ENCODE results near the gene ITGB3. TPM values are rescaled to one million over a fixed set of nuclear protein-coding genes. Genes with fewer than 3 reads are reported as not detected.

ITGB3 gene
- total RNA-seq, 1 experiment from 2014 or later: not detected

- Histone ChIP-seq H3K36me3 (ENCODE audit: control insufficient read depth in 1 of 2, insufficient read depth in 2 of 2, low read length in 2 of 2) (no peaks in the 10 kb centered on the region), H3K4me3 (replicated peaks in 1 of 2; ENCODE audit: low read depth in 1 of 2, low read length in 2 of 2) (no peak overlapping the region), H3K27me3 (ENCODE audit: insufficient read depth, low read length) (no peaks in the 10 kb centered on the region), H3K9me2 (ENCODE audit: insufficient read depth) (no peaks in the 10 kb centered on the region), H3K27ac (ENCODE audit: low read depth, low read length) (no peak overlapping the region), H4K20me1 (ENCODE audit: insufficient read depth) (no peaks in the 10 kb centered on the region), H3K4me1 (ENCODE audit: control insufficient read depth in 1 of 2, insufficient read depth in 2 of 2, low read length in 2 of 2) (peaks cover 9 to 12% of the 10 kb centered on the region in 2 experiments), H3K4me2 (ENCODE audit: low read length) (no peak overlapping the region), H2AFZ (ENCODE audit: low read depth, low read length, poor library complexity, severe bottlenecking) (no peak overlapping the region), H3K9me3 (ENCODE audit: control insufficient read depth in 1 of 2, insufficient read depth in 1 of 2, low read depth in 1 of 2, low read length in 2 of 2) (no peaks in the 10 kb centered on the region), H3K9ac (ENCODE audit: low read length) (no peak overlapping the region), H3K79me2 (ENCODE audit: insufficient read depth, low read length) (no peaks in the 10 kb centered on the region)
- ChIA-PET RAD21 (ENCODE audit: low non-redundant PET in 1 of 2, low total read pairs in 2 of 2, uncharacterized antibody in 2 of 2, unreplicated experiment in 2 of 2) (no interaction called here), CTCF (interaction anchor here (1.0 kb wide), 1 partner anchor 14 kb away, joined by 3 read pairs; no protein-coding TSS in a partner anchor), POLR2A (no interaction called here)
- DNase-seq (ENCODE audit: low read depth, low spot score): no peak
- TF ChIP-seq POLR2AphosphoS5 (IDR thresholded peaks at IDR 0.05; ENCODE audit: low read depth, low read length) (no peak), YY1 (IDR thresholded peaks at IDR 0.05; ENCODE audit: extremely low read depth, insufficient replicate concordance, low read depth, low read length) (no peak), POLR2A (IDR thresholded peaks at IDR 0.05; ENCODE audit: borderline replicate concordance, extremely low read depth, insufficient read depth, insufficient read length) (no peak), ELF1 (IDR thresholded peaks at IDR 0.05; ENCODE audit: borderline replicate concordance, low read depth) (no peak), REST (IDR thresholded peaks at IDR 0.05; ENCODE audit: low read depth) (no peak), CBX3 (IDR thresholded peaks at IDR 0.05; ENCODE audit: low read depth) (no peak), RAD21 (IDR thresholded peaks at IDR 0.05; ENCODE audit: low read depth) (no peak), ATF3 (IDR thresholded peaks at IDR 0.05) (no peak), EZH2 (IDR thresholded peaks at IDR 0.05) (no peak), ZFX (IDR thresholded peaks at IDR 0.05) (no peak), ZBTB33 (IDR thresholded peaks at IDR 0.05; ENCODE audit: extremely low read depth, insufficient replicate concordance, low read length) (no peak), EGR1 (IDR thresholded peaks at IDR 0.05; ENCODE audit: low read depth) (no peak), FOSL1 (IDR thresholded peaks at IDR 0.05; ENCODE audit: low read depth) (no peak), SIN3A (IDR thresholded peaks at IDR 0.05; ENCODE audit: low read depth) (no peak), SP1 (IDR thresholded peaks at IDR 0.05; ENCODE audit: low read depth) (no peak), MAX (IDR thresholded peaks at IDR 0.05) (no peak), SRF (IDR thresholded peaks at IDR 0.05; ENCODE audit: low read depth) (no peak), EZH2phosphoT487 (IDR thresholded peaks at IDR 0.05; ENCODE audit: borderline replicate concordance) (no peak), CEBPB (IDR thresholded peaks at IDR 0.05; ENCODE audit: low read depth) (no peak)
- BruUV-seq (replicated peaks): no TSS peak
- no peak for ATAC-seq
- intact Hi-C loops (cut with micrococcal nuclease): no loop called here
Measured at GRCh38 chr17:47301161-47301560, 47.5 kb downstream of the ITGB3 start.

All from HCT116 (cell line).